WERI-Rb-1 (cell line): ENCODE data around the gene WDPCP.

Source experiments
- DNase-seq: peaks from one replicate; pipeline ENCODE4 v3.0.0-alpha.2; 2020
- H3K27ac ChIP-seq: fragments of 250-450 bp; sonication (Bioruptor Pico); 2 replicates; pipeline ENCODE4 v1.5.1; 2020; ENCODE audit warnings: mild to moderate bottlenecking, moderate library complexity
- H3K27me3 ChIP-seq: fragments of 250-450 bp; sonication (Bioruptor Pico); 2 replicates; pipeline ENCODE4 v1.5.1; 2021; ENCODE audit warnings: mild to moderate bottlenecking, low read depth, moderate library complexity; ENCODE audit not compliant: insufficient read depth, severe bottlenecking
- H3K36me3 ChIP-seq: fragments of 250-450 bp; sonication (Bioruptor Pico); 2 replicates; pipeline ENCODE4 v1.5.1; 2020; ENCODE audit warnings: mild to moderate bottlenecking, moderate library complexity
- H3K4me3 ChIP-seq: 2 replicates; pipeline ENCODE4 v1.5.1; 2011; ENCODE audit warnings: low read depth, mild to moderate bottlenecking, control low read depth, low read length
- H3K9me3 ChIP-seq: fragments of 250-450 bp; sonication (Bioruptor Pico); 2 replicates; pipeline ENCODE4 v1.5.1; 2021; ENCODE audit warnings: mild to moderate bottlenecking, moderate library complexity; ENCODE audit not compliant: severe bottlenecking
- CTCF ChIP-seq: IDR thresholded peaks from 2 replicates; pipeline ENCODE4 v1.5.1; 2011; ENCODE audit warnings: low read depth, mild to moderate bottlenecking, control low read depth, inconsistent platforms, low read length

The WDPCP gene

GRCh38 chr2:63440612-63441011 lies 147.7 kb downstream of the WDPCP start:
- H3K36me3 ChIP-seq = no peaks in the 10 kb centered on the region
- H3K27ac ChIP-seq = no peak overlapping the region
- no peak overlapping the region for H3K4me3 ChIP-seq
- no peaks in the 10 kb centered on the region for H3K27me3 ChIP-seq
- DNase-seq = no peak
- no peaks in the 10 kb centered on the region for H3K9me3 ChIP-seq
- no peak for TF ChIP-seq CTCF

GRCh38 chr2:63438181-63438580 lies 150.1 kb downstream of the WDPCP start:
- Histone ChIP-seq H3K4me3 (no peak overlapping the region), H3K27me3 (no peaks in the 10 kb centered on the region), H3K27ac (no peak overlapping the region), H3K9me3 (no peaks in the 10 kb centered on the region), H3K36me3 (no peaks in the 10 kb centered on the region)
- no peak for TF ChIP-seq CTCF
- DNase-seq = no peak

GRCh38 chr2:63436488-63436887 lies 151.8 kb downstream of the WDPCP start:
- no peak for TF ChIP-seq CTCF
- Histone ChIP-seq H3K9me3 (no peaks in the 10 kb centered on the region), H3K27ac (no peak overlapping the region), H3K4me3 (no peak overlapping the region), H3K36me3 (no peaks in the 10 kb centered on the region), H3K27me3 (no peaks in the 10 kb centered on the region)
- no peak for DNase-seq

GRCh38 chr2:63435070-63435469 lies 153.2 kb downstream of the WDPCP start:
- Histone ChIP-seq H3K4me3 (no peak overlapping the region), H3K27me3 (no peaks in the 10 kb centered on the region), H3K9me3 (no peaks in the 10 kb centered on the region), H3K27ac (no peak overlapping the region), H3K36me3 (no peaks in the 10 kb centered on the region)
- TF ChIP-seq CTCF = no peak
- no peak for DNase-seq

- H3K36me3 ChIP-seq = no peaks in the 10 kb centered on the region
- TF ChIP-seq CTCF = no peak
- no peak for DNase-seq
These were observed 154.0 kb downstream of the WDPCP start for GRCh38 chr2:63434024-63435001.

More at GRCh38 chr2:63434024-63435001, 154.0 kb downstream of the WDPCP start:
- no peaks in the 10 kb centered on the region for H3K27me3 ChIP-seq
- H3K27ac ChIP-seq = no peak overlapping the region
- no peak overlapping the region for H3K4me3 ChIP-seq
- H3K9me3 ChIP-seq = no peaks in the 10 kb centered on the region
